Measurements from ENCODE around the gene MRPL45.
A peak's percentile ranks its signal among the peaks of the same experiment; 100 is the strongest.

The MRPL45 gene

DNA sequence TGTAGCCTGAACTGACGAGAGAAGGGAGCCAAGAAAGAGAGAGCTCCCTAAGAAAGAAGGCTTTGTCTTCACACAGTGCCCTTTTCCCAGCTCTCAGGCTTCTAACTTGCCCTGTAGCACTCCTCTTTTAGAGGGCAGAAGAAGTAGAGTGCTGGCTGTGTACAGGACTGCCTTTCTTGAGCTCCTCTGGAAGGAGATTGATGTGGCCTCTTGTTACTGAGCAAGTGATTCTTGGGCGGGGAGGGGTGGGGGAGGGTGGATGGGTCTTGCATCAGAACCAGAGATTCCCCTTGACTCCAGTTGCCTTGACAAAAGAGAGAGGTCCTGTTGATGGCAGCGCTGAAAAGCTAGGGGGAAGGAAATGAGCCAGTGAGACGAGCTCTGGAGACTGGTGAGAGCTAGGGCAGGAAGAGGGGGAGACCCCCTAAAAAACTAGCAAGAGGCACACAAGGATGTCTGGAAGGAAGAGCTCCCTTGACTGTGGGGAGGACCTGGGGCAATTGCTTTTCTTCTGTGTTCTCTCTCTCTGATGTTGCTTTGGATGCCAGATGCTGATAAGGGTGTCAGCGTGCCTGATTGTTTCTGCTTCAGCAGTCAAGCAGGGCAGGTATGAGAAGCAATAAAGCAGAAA is 28.4 kb downstream of the MRPL45 start:
- DNase-seq (ENCODE audit: low read depth in 2 of 2), result no peak

DNA sequence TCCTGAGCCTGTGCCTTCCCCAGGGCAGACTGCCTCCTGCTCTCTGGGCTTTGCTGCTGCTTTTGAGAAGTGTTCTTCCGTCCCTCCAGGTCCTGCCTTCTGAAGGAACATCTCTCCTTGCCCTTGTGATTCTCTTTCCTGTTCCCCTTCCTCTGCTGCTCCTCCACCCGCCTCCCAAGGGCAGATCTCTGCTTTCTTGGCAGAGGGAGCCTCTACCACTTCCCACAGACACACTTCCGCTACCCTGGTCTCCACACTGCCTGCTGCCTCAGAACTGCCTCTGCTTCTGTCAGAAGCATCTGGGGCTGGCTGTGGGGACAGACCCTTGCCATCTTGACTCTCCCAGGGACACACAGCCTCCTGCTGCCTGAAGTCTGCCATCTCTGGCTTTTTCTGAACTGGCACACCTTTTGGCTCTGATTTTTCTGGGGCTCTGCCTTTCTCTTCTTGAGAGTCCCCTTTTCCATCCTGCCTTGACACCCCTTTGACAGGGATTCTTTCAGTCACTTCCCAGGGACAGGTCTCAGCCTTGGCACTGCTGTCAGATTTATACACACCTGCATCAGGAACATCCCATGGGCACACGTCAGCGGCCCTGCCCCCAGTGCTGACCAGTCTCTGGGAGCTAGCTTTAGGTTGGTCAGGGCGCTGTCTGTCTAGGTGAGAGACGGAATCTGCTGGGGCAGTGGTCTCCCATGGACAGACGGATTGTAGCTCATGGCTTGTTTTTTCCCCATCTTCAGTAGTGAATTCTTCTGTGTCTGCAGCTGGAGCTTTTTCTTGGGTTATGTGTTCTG is 30.2 kb downstream of the MRPL45 start:
- no peak for DNase-seq (ENCODE audit: low read depth in 2 of 2)

DNA sequence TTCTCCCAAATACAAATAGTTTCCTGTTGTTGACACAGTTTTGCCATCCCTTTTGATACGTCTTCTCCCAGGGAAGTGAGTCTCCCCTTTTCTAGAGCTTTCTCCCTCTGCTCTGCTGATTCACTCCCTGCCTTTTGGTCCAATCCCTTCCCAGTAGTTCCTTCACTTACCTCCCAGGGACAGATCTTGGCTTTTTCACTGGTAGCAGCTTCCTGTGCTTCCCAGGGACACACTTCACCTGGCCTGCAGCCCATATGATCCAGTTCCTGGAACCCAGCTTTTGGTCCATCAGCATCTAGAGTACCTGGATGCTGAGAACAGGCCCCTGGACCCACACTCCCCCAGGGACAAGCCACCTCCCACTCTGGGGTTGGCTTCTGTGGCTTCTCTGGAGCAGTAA is 31.0 kb downstream of the MRPL45 start:
- no peak for DNase-seq (ENCODE audit: low read depth in 2 of 2)

DNA sequence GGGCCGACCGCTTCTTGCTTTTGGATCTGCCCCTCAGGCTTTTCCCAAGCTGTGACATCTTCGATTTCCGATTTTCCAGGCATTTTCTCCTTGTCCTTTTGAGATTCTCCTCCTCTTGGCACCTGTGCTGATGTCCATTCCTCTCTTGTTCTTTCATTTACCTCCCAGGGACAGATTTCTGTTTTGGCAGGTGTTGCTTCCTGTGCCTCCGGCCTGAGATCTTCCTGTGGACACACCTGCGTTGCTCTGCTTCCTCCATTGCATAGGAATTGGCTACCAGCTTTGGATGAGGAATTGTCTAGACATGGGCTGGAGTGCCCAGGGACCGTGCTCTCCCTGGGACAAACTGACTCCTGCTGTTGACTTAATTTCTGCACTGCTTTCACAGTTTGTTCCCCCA is 31.7 kb downstream of the MRPL45 start:
- DNase-seq (ENCODE audit: low read depth in 2 of 2), result no peak

DNA sequence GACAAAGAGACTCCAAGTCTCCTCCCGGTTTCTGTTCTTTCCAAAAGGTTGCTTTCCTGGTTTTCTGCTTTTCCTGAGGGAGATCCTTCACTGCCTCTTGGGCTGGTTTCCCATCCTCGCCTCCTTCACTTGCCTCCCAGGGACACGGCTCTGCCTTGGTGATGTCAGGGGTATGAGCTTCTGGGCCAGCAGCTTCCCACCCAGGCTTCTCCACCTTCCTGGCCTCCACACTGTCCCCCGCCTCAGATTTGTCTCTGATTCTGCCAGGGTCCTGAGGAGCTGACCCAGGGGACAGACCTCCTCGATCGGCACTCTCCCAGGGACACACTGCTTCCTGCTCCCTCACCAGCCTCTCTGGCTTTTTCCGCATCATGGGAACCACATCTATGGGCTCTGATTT is 32.3 kb downstream of the MRPL45 start:
- DNase-seq (ENCODE audit: low read depth in 2 of 2), result no peak

DNA sequence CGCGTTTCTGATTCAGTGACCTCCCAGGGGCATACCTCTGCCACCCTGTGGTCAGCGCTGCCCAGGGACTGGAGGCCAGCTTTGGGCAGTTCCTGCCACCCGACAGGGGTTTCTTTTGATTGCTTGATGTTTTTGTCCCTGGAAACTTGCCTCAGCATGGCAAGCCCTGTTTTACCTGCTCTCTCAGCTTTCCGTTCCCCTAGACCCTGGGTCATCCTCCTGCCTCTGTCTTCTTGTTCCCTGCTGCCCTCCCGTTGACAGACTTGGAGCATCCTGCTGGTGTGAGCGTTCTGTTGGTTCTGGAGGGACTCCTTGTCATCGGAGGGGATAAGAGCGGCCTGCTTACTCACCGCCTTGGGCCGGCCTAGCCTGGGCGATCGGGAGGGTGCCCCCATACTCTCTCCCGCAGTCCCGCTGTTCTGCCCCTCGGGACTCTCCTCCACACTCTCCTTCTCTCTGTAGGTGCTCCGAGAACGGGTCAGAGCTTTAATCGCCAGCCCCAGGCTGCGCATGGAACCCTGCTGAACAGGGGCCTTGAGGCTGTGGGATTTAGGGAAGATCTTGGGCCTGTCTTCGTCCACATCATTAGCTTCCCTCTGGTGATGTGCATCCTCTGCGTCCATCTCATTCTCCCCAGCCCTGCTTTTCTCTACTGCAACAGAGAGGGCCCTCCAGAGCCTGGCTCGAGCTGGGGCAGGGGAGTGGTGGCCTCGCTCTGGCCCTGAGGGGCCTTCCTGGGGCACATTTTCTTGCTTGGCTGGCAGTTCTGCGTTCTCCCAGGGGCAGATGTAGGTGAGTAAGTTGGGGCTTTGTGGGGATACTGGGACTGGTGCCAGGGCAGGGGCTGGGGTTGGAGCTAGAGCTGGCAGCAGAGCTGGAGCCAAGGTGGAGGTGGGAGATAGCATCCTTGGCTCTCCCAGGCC is 33.1 kb downstream of the MRPL45 start:
- DNase-seq (ENCODE audit: low read depth in 2 of 2), result no peak

DNA sequence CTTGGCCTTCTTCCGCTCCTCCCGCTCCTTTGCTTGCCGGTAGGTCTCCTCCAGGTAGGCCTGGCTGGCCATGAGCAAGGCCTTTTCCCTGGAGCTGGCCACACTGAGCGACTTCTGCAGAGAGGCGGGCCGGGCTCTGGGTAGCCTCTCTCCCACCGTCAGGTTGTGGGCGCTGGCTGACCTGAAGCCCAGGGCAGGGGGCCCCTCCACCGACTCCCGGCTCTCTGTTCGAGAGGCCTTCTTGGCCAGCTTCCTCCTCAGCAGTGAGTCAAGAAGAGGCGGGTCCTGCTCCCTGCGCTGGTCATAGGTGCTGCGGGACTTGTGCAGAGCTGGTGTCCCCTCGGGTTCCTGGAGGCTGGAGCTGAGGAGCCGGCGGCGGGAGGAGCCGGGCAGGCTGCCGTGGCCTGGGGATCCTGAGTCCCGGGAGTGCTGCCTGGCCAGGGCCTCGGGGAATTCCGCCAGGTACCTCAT is 34.0 kb downstream of the MRPL45 start:
- no peak for DNase-seq (ENCODE audit: low read depth in 2 of 2)

DNA sequence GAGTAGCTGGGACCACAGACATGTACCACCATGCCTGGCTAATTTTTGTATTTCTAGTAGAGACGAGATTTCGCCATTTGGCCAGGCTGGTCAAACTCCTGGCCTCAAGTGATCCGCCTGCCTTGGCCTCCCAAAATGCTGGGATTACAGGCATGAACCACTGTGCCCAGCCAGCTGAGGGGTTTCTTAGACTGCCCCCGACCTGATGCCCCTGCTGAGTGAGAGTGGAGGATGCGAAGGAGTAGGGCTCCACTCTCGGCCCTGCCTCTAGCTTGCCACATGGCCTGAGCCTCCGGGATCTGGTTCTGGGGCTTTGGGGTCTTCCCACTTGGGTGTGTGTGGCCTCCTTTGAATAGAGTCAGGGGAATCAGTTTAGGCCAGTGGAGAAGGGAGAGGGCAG is 35.8 kb downstream of the MRPL45 start:
- DNase-seq (ENCODE audit: low read depth in 2 of 2), result no peak

DNA sequence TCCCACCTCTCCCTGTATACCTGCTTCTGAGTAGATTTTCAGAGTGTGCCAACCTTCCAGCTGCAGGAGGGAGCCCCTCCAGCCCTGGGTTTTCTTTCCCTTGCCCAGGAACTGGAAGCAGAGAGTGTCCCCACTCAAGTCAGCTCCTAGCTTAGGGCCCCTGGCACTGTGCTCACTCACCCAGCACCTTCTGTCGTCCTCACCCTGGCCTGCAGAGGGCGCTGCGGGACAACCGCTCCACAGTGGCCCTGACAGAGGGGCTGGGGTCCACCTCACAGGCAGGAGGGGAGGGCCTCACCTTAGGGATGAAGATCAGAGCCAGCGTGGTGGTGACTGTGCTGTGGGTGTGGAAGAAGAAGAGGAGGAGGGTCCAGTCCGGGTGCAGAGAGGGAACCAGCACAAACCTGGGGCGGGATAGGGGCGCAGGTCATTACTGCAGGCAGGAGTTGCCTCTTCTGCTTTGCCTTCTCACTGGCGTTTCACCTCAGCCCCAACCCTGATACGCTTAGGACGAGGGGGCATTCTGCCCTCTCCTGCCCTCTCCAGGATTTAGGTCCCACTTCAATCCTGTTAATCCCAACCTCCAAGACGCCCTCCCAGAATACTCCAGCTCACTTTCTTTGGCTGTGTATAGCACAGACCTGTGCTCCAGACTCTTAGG is 36.8 kb downstream of the MRPL45 start:
- peak in 1 of 2 experiments; percentile 37 for DNase-seq (ENCODE audit: low read depth in 2 of 2)

DNA sequence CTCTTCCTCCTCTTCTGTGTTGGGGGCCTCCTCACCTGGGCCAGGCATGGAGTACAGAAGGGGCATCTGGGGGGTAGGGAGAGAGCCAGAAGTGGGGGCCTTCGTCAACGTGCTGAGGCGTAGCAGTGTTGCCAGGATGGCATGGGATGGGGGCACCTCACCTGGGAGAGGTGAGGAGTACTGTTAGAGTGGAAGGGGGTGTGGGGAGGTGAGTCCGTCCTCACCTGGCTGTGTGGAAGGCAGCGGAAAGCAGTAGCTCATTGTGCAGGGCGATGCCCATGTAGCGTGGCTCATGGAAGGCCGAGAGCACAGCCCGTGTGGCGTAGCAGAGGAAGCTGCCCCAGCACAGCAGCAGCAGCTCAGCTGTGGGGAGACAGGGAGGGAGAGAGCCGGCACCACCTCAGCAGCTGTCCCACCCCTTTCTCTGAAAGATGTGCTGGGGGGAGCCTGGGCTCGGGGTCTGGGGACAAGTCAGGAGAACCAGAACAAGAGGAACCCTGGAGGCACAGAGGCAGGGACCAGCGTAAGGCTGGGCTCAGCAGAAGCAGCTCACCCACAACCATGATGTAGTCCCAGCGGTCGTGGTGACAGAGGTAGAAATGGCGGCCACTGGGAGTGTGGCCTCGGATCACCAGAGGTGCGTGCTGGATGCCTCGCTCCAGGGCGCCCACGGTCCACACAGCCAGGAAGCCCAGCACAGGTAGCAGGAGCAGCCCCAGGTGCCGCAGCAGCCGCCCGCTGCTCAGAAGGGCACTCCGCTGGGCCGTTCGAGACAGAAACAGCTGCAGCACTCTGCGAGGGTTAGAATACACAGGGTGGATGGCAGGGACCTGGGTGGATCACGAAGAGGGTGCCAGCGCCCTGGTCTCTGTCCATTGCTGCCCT is 37.8 kb downstream of the MRPL45 start:
- DNase-seq (ENCODE audit: low read depth in 2 of 2), result no peak

DNA sequence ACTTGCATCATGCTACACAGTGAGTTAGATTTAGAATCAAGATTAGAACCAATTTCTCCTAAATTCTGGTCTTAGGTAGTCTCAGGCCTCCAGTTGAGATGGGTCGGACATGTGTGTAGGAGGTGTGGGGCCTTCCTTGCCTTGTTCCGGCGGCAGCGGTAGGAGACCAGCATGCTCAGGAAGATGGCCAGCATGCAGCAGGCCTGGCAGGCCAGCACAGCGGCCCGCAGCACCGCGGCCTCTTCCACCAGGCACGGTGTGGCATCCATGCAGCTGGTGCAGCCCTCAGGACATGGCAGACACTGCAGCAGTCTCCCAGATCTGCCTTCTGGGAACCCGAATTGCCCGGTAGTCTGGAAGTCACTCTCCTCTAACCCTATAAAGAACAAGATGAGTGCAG is 39.9 kb downstream of the MRPL45 start:
- DNase-seq (ENCODE audit: low read depth in 2 of 2), result no peak

DNA sequence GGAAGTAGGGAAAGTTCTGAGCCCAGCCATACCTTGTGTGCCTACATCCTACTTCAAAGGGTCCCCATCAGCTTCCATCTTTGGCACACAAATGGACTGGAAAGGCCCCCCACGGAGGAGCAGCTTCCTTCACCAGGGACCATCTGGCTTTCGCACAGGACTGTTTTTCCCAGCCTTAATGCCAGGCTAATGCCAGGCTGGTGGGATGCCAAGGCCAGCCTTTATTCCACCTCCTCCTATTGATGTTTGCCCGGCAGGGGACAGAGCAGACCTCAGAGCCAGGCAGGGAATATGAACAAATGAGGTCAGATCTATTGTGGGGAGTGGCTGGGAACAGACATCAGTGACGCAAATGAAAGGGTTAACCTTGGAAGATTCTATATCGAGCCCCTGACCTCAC is 41.1 kb downstream of the MRPL45 start:
- no peak for DNase-seq (ENCODE audit: low read depth in 2 of 2)

DNA sequence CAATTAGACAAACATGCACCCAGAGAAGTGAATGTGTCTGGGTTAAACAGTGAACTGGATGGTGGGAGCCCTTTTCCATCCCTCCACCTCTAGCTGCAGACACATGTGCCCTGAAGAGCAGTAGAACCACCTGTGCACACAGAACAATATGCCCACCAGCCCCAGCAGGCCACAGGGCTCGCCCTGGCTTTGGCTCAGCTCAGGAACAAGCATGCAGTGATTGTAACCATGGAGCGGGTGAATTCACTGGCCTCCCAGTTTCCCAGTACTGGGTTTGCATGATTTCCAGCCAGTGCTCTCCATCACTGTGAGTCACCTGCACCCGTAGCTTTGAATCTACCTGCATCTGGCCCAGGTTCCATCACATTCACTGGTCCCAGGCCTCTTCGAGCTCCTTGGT is 41.6 kb downstream of the MRPL45 start:
- no peak for DNase-seq (ENCODE audit: low read depth in 2 of 2)

DNA sequence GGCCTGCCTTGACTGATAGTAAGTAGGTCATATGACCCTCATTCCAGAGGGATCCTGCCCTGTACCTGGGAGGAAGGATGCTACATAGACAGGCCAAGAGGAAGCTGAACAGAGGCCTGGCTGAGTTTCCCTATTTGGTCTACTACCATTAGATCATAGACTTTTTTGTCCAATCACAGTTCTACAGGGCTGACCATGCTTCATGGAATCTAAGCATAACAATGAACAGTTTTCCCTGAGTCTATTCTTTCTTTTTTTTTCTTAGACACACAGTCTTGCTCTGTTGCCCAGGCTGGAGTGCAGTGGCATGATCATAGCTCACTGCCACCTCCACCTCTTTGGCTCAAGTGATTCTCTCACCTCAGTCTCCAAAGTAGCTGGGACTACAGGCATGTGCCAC is 42.9 kb downstream of the MRPL45 start:
- DNase-seq (ENCODE audit: low read depth in 2 of 2), result no peak

DNA sequence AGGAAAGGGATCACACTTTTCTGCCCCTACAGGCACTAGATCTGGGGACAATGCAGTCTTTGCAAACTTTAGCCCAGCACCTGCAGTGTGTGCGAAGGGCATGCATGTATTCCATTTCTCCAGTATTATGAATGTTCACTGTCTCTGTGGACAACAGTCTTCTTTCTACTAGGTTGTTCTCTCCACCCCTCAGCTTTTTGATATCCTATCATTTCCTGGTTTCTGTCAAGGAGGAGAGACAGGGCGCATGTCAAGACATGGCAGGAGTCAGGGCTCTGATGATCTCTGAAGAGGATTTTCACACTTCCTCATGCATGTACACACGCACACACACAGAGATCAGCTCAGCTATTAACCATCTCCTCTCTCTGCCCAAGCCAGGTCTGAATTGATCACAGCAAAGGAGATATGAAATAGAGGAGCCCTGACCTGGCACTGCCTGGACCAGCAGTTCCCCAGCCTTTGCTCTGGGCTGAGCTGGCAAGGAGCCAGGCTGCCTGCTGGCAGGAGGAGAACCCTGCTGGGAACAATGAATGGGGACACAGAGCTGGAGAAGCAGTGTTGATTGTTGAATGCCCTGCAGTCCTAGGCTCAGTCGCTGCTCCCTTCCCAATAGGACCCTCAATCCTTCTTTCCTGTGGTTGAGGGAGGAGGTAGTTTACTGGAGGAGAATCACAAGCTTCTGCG is 44.2 kb downstream of the MRPL45 start:
- DNase-seq (ENCODE audit: low read depth in 2 of 2), result no peak

DNA sequence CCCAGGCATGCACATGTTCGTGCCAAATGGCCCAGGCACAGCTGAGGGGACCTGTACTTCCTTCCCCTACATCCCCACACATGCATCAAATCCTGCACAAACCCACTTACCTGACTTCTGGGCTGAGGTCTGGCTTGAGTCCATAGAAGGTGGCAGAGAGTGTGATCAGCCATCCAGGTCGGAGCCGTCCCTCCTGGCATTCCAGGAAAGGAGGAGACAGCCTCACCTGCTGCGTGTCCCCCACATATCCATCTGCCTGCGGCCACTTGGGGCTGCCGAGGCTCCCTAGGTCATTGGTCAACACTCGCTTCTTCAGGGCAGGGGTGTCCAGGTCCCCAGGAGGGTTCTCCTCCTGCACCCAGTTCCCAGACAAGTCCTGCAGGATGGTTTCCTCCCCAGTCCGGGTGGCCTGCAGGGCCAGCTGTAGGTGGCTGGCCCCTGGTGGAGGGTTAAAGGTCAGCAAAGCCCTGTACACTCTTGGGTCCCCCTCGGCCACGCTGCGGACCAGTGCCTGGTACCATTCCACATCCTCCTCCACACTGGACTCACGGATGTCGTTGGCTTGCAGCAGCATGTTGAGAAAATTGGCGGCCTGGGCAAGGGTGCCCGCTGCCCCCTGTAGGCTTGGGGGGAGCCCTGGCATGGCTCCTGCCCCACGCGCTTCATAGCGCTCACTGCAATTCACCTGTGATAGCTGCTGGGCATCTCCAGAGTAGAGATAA is 46.1 kb downstream of the MRPL45 start:
- DNase-seq (ENCODE audit: low read depth in 2 of 2), result no peak

DNA sequence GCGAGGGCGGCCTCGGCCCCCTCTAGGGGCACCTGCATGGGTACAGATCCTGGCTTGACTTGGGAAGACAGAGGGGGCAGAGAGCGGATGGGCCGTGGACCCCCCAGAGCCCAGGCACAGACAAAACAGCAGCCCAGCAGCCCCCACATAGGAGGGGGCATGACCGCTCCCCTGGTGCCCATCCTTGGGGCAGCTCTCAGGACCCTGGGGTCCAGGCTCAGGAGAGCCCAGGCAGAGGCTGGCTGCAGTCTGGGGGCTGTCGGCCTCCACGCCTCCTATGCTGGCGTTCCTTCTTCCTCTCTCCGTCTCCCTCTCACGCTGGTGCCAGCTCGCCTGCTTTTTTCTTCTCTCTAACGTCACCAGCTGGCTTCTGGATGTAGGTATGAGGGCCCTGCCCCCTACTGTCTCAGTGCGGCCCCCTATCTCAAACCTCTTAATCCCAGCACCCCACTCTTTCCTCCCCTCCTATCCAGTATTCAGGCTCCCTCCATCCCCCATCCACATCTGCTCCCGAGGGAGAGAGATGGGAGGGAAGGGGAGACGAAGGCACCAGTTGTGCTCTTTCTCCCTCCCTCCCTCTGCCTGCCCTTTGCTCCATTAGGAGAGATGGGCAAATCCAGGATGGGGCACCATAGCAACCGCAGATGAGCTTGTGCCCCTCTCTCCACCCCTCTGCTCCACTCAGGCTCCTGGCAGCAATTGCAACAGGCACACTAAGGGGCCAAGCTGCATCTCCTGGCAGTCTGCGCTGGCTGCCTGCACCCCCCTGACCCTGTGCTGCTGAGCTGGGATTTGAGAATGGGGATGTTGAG is 46.8 kb downstream of the MRPL45 start, which contains the start of gene GPR179:
Gene GPR179, minus strand, starts transcription at position 349 of the 812 bp plus-strand sequence. Its CDS starts 167 bp downstream, at position 182.
- DNase-seq (ENCODE audit: low read depth in 2 of 2), result no peak

DNA sequence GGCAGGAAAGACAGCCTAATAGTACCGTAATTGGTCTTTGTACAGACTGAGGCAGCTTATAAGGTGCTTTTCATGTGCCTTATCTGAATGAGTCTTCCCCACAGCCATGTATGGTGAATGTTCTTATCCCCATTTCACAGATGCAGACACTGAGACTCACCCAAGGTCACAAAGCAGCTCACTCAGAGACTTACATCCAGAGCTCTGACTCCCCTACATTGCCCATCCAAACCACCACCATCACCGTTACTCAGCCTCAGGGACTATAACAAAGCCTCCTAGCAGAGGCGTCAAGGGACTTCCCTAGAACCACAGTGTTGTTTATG is 47.4 kb downstream of the MRPL45 start:
- DNase-seq (ENCODE audit: low read depth in 2 of 2), result no peak

DNA sequence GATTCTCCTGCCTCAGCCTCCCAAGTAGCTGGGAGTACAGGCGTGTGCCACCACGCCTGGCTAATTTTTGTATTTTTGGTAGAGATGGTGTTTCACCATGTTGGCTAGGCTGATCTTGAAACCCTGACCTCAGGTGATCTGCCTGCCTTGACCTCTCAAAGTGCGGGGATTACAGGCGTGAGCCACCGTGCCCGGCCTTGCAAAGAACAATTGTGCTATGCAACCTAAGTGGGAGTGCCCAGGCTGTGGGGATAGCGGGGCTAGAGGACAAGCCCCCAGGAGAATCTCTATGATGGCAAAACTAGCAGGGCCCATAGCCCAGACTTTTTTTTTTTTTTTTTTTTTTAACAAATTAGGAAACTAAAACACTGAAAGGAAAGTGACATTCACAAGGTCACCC is 48.8 kb downstream of the MRPL45 start:
- no peak for DNase-seq (ENCODE audit: low read depth in 2 of 2)
